Stimulated activated CD4-positive, alpha-beta T cell treated with anti-CD3 and anti-CD28 coated beads, TNF-alpha, amount 100 ng/mL, for 24 hours (primary cell): ENCODE results near the gene IZUMO1R.
"Not testable (repeated sequence)": the region's sequence is repeated elsewhere in the genome, so short reads cannot be mapped to it uniquely, and the experiment has no call there.

Experiments used
- DNase-seq, 3 experiments: peaks; one replicate each; pipeline ENCODE4 v3.0.0-alpha.2; 2020; ENCODE audit warnings: low read depth in 3 of 3

Gene IZUMO1R

GRCh38 chr11:94303966-94304958, at the start of gene IZUMO1R:
IZUMO1R (plus strand) TSS chr11:94304580; CDS start chr11:94305637, 1,057 bp downstream.
- DNase-seq: no peak

- no peak for DNase-seq
Measured at GRCh38 chr11:94271885-94272372, 32.5 kb upstream of the IZUMO1R start.

- no peak for DNase-seq
Measured at GRCh38 chr11:94272738-94273313, 31.6 kb upstream of the IZUMO1R start.

- DNase-seq: no peak
Measured at GRCh38 chr11:94275961-94276360, 28.4 kb upstream of the IZUMO1R start.

- no peak for DNase-seq
Measured at GRCh38 chr11:94276943-94277342, 27.4 kb upstream of the IZUMO1R start.

- not testable (repeated sequence) for DNase-seq
Measured at GRCh38 chr11:94278207-94278606, 26.2 kb upstream of the IZUMO1R start.

GRCh38 chr11:94279996-94280395, 24.4 kb upstream of the IZUMO1R start:
- no peak for DNase-seq

- no peak for DNase-seq
Measured at GRCh38 chr11:94281324-94281723, 23.1 kb upstream of the IZUMO1R start.

- no peak for DNase-seq
Measured at GRCh38 chr11:94283678-94284077, 20.7 kb upstream of the IZUMO1R start.

- DNase-seq: no peak
Measured at GRCh38 chr11:94295534-94295933, 8.8 kb upstream of the IZUMO1R start.

GRCh38 chr11:94297985-94298576, 6.3 kb upstream of the IZUMO1R start:
- no peak for DNase-seq

GRCh38 chr11:94302776-94303175, 1.6 kb upstream of the IZUMO1R start:
- DNase-seq: no peak

GRCh38 chr11:94305146-94305545, 766 bp downstream of the IZUMO1R start:
- no peak for DNase-seq

GRCh38 chr11:94307101-94307791, 2.9 kb downstream of the IZUMO1R start:
- DNase-seq: no peak

GRCh38 chr11:94308024-94308423, 3.6 kb downstream of the IZUMO1R start:
- no peak for DNase-seq

GRCh38 chr11:94309757-94310156, 5.4 kb downstream of the IZUMO1R start:
- no peak for DNase-seq

GRCh38 chr11:94310191-94310875, 6.0 kb downstream of the IZUMO1R start:
- DNase-seq: no peak

- no peak for DNase-seq
Measured at GRCh38 chr11:94312339-94312738, 8.0 kb downstream of the IZUMO1R start.

- no peak for DNase-seq
Measured at GRCh38 chr11:94314064-94314463, 9.7 kb downstream of the IZUMO1R start.

- DNase-seq: no peak
Measured at GRCh38 chr11:94315664-94316063, 11.3 kb downstream of the IZUMO1R start.

GRCh38 chr11:94322501-94322900, 18.1 kb downstream of the IZUMO1R start:
- no peak for DNase-seq
